ENCODE data around the gene CABLES2. TPM values are rescaled to one million over a fixed set of nuclear protein-coding genes. Genes with fewer than 3 reads are reported as not detected.

The CABLES2 gene
- total RNA-seq, 2 experiments from 2014 or later = 13.2 to 13.7 TPM

GRCh38 chr20:62418709-62419487 is 11.8 kb upstream of the CABLES2 start:
- POLR2A ChIA-PET = no interaction called here

GRCh38 chr20:62417981-62418708 is 11.1 kb upstream of the CABLES2 start:
- no peaks in the 10 kb centered on the region for H3K4me1 Mint-ChIP-seq
- CTCF ChIA-PET = no interaction called here

More at GRCh38 chr20:62418709-62419487, 11.8 kb upstream of the CABLES2 start:
- H3K4me1 Mint-ChIP-seq = no peaks in the 10 kb centered on the region
- CTCF ChIA-PET = no interaction called here
- no peaks in the 10 kb centered on the region for H3K36me3 Mint-ChIP-seq (ENCODE audit: low read depth)
- no peak overlapping the region for H3K27ac Mint-ChIP-seq
- no peaks in the 10 kb centered on the region for H3K27me3 Mint-ChIP-seq
- H3K4me3 Mint-ChIP-seq = no peak overlapping the region
- H3K9me3 Mint-ChIP-seq = no peaks in the 10 kb centered on the region
- no peak for DNase-seq

GRCh38 chr20:62416651-62417637 is 9.9 kb upstream of the CABLES2 start:
- no peak for DNase-seq
- no peaks in the 10 kb centered on the region for H3K9me3 Mint-ChIP-seq
- H3K27me3 Mint-ChIP-seq = no peaks in the 10 kb centered on the region
- no peaks in the 10 kb centered on the region for H3K36me3 Mint-ChIP-seq (ENCODE audit: low read depth)
- POLR2A ChIA-PET = no interaction called here
- CTCF ChIA-PET = no interaction called here
- H3K4me1 Mint-ChIP-seq = no peaks in the 10 kb centered on the region
- no peak overlapping the region for H3K4me3 Mint-ChIP-seq
- H3K27ac Mint-ChIP-seq = no peak overlapping the region

More at GRCh38 chr20:62417981-62418708, 11.1 kb upstream of the CABLES2 start:
- H3K27ac Mint-ChIP-seq = no peak overlapping the region
- no peaks in the 10 kb centered on the region for H3K9me3 Mint-ChIP-seq
- DNase-seq = no peak
- no peak overlapping the region for H3K4me3 Mint-ChIP-seq
- no peaks in the 10 kb centered on the region for H3K36me3 Mint-ChIP-seq (ENCODE audit: low read depth)
- POLR2A ChIA-PET = no interaction called here
- no peaks in the 10 kb centered on the region for H3K27me3 Mint-ChIP-seq

GRCh38 chr20:62415354-62416111 is 8.4 kb upstream of the CABLES2 start:
- no peaks in the 10 kb centered on the region for H3K27me3 Mint-ChIP-seq
- DNase-seq = no peak
- H3K27ac Mint-ChIP-seq = no peak overlapping the region
- H3K36me3 Mint-ChIP-seq (ENCODE audit: low read depth) = no peaks in the 10 kb centered on the region
- ChIA-PET POLR2A (no interaction called here), CTCF (no interaction called here)
- no peaks in the 10 kb centered on the region for H3K9me3 Mint-ChIP-seq
- H3K4me3 Mint-ChIP-seq = no peak overlapping the region
- no peaks in the 10 kb centered on the region for H3K4me1 Mint-ChIP-seq

GRCh38 chr20:62413896-62414481 is 6.9 kb upstream of the CABLES2 start:
- Mint-ChIP-seq H3K9me3 (no peaks in the 10 kb centered on the region), H3K27ac (no peak overlapping the region), H3K36me3 (ENCODE audit: low read depth) (no peaks in the 10 kb centered on the region), H3K4me1 (peaks cover 10% of the 10 kb centered on the region), H3K4me3 (no peak overlapping the region), H3K27me3 (no peaks in the 10 kb centered on the region)
- CTCF ChIA-PET = no interaction called here
- DNase-seq = no peak
- POLR2A ChIA-PET = no interaction called here

- no peaks in the 10 kb centered on the region for H3K9me3 Mint-ChIP-seq
- ChIA-PET CTCF (no interaction called here), POLR2A (no interaction called here)
- H3K36me3 Mint-ChIP-seq (ENCODE audit: low read depth) = no peaks in the 10 kb centered on the region
- no peak overlapping the region for H3K27ac Mint-ChIP-seq
- H3K27me3 Mint-ChIP-seq = no peaks in the 10 kb centered on the region
- H3K4me1 Mint-ChIP-seq = peaks cover 10% of the 10 kb centered on the region
- no peak for DNase-seq
- no peak overlapping the region for H3K4me3 Mint-ChIP-seq
Observed at GRCh38 chr20:62413025-62413570, 6.0 kb upstream of the CABLES2 start.

- CTCF ChIA-PET = no interaction called here
Observed at GRCh38 chr20:62412194-62413024, 5.3 kb upstream of the CABLES2 start.

GRCh38 chr20:62411479-62412193 is 4.6 kb upstream of the CABLES2 start:
- POLR2A ChIA-PET = no interaction called here
- CTCF ChIA-PET = interaction anchor here (1.6 to 2.5 kb wide), 2 partner anchors 29 to 381 kb away, joined by 3 to 9 read pairs; no protein-coding TSS in a partner anchor
- no peaks in the 10 kb centered on the region for H3K36me3 Mint-ChIP-seq (ENCODE audit: low read depth)

More at GRCh38 chr20:62412194-62413024, 5.3 kb upstream of the CABLES2 start:
- DNase-seq = no peak
- H3K4me3 Mint-ChIP-seq = no peak overlapping the region
- H3K36me3 Mint-ChIP-seq (ENCODE audit: low read depth) = no peaks in the 10 kb centered on the region
- H3K9me3 Mint-ChIP-seq = no peaks in the 10 kb centered on the region
- POLR2A ChIA-PET = no interaction called here
- no peak overlapping the region for H3K27ac Mint-ChIP-seq
- H3K27me3 Mint-ChIP-seq = no peaks in the 10 kb centered on the region
- peaks cover 15% of the 10 kb centered on the region for H3K4me1 Mint-ChIP-seq

GRCh38 chr20:62410746-62411478 is 3.8 kb upstream of the CABLES2 start:
- POLR2A ChIA-PET = no interaction called here
- Mint-ChIP-seq H3K36me3 (ENCODE audit: low read depth) (no peaks in the 10 kb centered on the region), H3K9me3 (no peaks in the 10 kb centered on the region), H3K4me3 (no peak overlapping the region), H3K27ac (no peak overlapping the region), H3K27me3 (no peaks in the 10 kb centered on the region), H3K4me1 (peaks cover 21% of the 10 kb centered on the region)
- DNase-seq = no peak
- CTCF ChIA-PET = interaction anchor here (1.6 to 2.5 kb wide), 4 partner anchors 11 to 381 kb away, joined by 3 to 11 read pairs (median 7); no protein-coding TSS in a partner anchor

More at GRCh38 chr20:62411479-62412193, 4.6 kb upstream of the CABLES2 start:
- Mint-ChIP-seq H3K4me3 (no peak overlapping the region), H3K9me3 (no peaks in the 10 kb centered on the region), H3K4me1 (peaks cover 17% of the 10 kb centered on the region), H3K27ac (no peak overlapping the region), H3K27me3 (no peaks in the 10 kb centered on the region)
- DNase-seq = no peak

- peaks cover 29% of the 10 kb centered on the region for H3K4me1 Mint-ChIP-seq
- DNase-seq = peak; percentile 40
- H3K36me3 Mint-ChIP-seq (ENCODE audit: low read depth) = no peaks in the 10 kb centered on the region
- no peak overlapping the region for H3K27ac Mint-ChIP-seq
- CTCF ChIA-PET = interaction anchor here (0.7 to 2.5 kb wide), 7 partner anchors 10 to 398 kb away, joined by 3 to 11 read pairs (median 5); partner anchors contain the start of gene RPS21
- no peaks in the 10 kb centered on the region for H3K9me3 Mint-ChIP-seq
- no peak overlapping the region for H3K4me3 Mint-ChIP-seq
- POLR2A ChIA-PET = no interaction called here
- no peaks in the 10 kb centered on the region for H3K27me3 Mint-ChIP-seq
Observed at GRCh38 chr20:62409931-62410745, 3.1 kb upstream of the CABLES2 start.

Measured in activated CD4-positive, alpha-beta memory T cell treated with anti-CD3 and anti-CD28 coated beads, Interleukin-2, amount 10 ng/mL, durations not matched to agents 7 days and 5 days (primary cell).